HPDE6-E6E7 (cell line): ENCODE results near the gene ORM1.
"Not testable (repeated sequence)": the region's sequence is repeated elsewhere in the genome, so short reads cannot be mapped to it uniquely, and the experiment has no call there.

Experiments used
- DNase-seq: peaks from one replicate; pipeline ENCODE4 v3.0.0; 2011; ENCODE audit warnings: missing footprints; ENCODE audit errors: extremely low spot score

Gene ORM1

DNA sequence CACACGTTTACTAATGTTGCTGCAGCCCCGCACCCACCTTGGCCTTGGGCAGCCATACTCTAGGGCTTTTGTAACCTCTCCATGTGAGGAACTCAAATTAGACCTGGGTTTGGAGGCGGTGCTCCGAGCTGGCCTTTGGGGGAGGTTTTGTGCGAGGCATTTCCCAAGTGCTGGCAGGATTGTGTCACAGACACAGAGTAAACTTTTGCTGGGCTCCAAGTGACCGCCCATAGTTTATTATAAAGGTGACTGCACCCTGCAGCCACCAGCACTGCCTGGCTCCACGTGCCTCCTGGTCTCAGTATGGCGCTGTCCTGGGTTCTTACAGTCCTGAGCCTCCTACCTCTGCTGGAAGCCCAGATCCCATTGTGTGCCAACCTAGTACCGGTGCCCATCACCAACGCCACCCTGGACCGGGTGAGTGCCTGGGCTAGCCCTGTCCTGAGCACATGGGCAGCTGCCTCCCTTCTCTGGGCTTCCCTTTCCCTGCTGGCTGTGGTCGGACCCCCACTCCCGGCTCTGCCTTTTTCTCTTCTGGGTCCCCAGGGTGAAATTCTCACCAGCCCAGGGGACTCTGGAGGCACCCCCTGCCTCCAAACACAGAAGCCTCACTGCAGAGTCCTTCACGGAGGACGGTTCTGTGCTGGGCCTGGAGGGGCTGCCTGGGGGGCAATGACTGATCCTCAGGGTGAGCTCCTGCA is at the start of gene ORM1:
Gene ORM1 (plus strand): TSS at position 268 of the 701 bp plus-strand sequence. CDS start 36 bp downstream, at position 304.
- not testable (repeated sequence) for DNase-seq

DNA sequence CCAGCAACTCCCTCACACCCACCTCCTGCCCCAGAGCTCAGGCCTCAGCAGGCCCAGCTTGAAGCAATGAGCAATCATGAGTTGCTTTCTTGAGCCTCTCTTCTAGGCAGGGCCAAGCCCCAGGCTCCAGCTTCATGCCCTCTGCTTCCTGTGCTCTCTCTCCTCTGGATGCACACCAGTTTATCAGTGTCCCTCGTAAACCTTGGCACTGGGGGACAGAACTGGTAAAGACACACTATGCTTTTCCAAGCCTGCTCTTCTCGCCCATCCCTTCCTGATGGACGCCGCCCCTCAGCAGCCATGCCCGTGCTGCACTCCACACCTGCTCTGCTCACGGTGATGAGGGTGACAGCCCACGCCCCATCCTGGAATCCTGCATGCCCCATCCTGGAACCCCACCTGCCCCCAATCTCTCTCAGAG is 49.4 kb upstream of the ORM1 start:
- peak; percentile 76 for DNase-seq

DNA sequence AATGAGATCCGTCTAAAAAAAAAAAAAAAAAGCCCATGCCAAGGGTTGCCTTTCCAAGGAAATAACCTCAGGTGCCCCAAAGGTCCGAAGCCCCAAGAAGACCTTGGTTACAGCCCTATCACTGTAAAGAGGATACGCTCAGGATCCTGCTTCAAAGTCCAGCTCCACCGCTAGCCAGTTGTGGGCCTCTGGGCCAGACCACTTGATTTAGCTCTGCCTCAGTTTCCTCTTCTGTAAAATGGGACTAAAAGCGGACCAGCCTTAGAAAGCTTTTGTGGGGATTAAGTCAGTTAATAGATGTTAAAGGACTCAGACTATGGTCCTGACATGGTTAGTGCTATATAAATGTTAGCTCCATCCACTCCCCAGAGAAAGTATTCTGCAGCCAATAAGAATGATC is 48.7 kb upstream of the ORM1 start:
- DNase-seq: no peak

DNA sequence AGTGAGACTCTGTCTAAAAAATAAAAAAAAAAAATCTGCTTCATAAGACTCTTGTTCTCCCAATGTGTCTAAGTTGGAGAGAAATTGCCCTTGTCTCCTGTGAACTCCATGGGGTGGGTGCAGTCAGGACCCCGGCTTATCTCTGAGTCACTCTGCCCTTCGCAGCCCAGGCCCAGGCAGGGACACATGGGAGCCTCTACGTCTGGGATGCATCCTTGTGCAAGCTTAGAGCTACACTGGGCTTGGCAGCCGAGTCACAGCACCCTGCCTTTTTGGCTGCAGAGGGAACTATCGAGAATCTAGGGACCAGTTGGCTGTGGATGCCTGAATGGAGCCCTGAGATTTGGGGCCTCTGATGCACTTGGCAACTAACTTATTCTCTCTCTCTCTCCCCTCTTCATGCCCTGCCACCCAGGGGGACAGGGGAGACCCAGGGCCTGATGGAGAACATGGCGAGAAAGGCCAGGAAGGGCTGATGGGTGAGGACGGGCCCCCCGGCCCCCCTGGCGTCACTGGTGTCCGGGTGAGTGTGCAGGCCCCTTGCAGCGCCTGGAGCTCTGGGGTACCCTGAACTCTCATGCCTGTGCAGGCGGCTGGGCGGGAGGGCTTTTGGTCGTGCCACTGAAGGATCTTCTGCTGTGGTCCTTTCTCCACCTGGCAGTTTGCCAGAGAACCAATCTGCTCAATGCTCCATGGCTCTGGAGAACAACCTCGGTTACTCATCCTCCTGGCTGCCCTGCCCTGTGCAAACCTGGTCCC is 47.5 kb upstream of the ORM1 start:
- no peak for DNase-seq

DNA sequence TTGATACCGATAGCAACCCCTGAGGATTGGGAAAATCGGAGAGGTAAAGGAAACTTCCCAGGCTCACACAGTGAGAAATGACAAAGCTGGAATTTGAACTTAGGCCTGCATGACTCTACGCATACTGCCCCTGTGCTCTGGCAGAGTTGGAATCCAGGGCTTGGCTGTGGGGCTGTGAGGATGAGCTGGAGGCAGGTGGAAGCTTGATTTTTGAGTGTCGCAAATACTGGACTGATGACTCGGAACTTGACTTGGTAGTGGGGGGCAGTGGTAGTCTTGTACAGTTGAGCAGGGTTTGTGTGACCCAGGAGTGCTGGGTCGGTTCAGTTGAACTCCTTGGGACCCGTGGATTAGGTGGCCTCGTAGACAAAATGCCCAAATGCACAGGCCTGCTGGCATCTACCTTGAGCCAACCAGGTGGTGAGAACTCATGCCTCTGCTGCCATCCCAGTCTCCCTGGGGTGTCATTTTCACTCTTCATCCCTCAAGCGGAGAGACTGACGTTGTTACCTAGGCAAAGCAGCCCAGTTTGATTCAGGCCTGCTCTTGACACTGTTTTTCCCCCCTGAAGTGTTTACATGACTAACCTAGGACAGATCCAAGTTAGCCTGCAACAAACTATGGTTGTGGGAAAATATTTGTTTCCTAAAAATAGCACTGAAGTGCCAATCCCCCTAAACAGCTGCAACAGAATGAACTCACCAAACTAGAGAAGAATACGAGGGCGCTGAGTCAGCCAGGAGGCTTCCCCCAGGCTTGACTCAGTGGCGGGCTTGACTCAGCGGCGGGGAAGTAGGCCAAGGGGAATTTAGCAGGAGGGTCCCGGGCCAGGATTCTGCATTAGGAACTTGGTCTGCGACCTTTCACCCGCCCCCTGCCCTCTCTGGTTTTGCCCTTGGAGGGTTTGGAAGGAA is 45.7 kb upstream of the ORM1 start:
- peak; percentile 89 for DNase-seq

DNA sequence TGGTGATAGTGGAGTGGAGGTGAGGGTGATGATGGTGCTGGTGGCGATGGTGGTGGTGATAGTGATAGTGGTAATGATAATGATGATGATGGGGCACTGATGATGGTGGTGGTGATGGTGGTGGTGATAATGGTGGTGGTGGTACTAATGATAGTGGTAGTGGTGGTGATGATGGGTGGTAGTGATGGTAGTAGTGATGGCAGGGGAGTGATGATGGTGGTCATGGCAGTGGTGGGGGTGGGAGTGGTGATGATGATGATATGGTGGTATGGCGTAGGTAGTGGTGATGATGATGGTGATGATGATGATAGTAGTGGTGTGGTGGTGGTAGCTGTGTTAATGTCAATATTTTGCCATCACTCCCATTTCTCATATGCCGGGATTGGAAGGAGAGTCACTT is 44.5 kb upstream of the ORM1 start:
- no peak for DNase-seq

DNA sequence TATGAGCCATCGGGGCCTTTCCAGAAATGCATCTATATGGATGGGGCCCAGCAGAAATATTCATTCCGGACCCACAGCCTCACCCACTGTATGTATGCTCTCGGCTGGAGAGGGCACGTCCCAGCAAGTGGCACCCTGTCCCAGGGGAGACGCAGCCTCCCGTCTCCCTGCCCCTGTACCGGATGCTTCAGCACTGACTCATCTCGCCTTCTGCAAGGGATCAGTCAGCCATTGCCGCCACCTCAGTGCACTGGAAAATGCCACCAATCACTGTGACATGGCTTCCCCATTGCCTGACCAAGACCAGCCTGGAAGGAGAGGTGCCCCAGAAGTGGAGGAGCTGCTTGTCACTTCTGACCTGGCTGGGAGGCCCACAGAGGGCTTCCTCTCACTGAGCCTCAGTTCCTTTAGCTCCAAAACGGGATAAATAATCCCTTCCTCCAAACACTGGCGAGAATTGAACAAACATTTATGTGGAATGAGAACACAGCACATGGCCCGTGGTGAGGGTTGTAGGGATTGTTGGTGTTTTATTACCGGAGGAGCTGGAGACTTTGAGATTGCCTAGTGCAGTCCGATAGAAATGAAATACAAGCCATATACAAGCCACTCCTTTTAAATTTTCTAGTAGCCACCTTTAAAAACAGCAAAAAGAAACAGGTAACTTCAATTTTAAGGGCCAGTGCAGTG is 43.9 kb upstream of the ORM1 start:
- peak; percentile 79 for DNase-seq

DNA sequence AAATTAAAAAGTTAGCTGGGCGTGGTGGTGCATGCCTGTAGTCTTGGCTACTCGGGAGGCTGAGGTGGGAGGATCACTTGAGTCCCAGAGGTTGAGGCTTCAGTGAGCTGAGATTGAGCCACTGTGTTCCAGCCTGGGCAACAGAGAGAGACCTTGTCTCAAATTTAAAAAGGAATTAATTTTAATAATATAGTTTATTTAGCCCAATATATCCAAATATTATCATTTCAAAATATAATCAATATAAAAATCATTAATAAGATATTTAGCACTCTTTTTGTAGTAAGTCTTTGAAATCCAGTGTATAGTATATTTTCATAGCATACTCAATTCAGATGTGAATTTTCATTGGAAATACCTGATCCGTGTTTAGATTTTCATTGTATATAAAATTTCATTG is 43.2 kb upstream of the ORM1 start:
- no peak for DNase-seq

DNA sequence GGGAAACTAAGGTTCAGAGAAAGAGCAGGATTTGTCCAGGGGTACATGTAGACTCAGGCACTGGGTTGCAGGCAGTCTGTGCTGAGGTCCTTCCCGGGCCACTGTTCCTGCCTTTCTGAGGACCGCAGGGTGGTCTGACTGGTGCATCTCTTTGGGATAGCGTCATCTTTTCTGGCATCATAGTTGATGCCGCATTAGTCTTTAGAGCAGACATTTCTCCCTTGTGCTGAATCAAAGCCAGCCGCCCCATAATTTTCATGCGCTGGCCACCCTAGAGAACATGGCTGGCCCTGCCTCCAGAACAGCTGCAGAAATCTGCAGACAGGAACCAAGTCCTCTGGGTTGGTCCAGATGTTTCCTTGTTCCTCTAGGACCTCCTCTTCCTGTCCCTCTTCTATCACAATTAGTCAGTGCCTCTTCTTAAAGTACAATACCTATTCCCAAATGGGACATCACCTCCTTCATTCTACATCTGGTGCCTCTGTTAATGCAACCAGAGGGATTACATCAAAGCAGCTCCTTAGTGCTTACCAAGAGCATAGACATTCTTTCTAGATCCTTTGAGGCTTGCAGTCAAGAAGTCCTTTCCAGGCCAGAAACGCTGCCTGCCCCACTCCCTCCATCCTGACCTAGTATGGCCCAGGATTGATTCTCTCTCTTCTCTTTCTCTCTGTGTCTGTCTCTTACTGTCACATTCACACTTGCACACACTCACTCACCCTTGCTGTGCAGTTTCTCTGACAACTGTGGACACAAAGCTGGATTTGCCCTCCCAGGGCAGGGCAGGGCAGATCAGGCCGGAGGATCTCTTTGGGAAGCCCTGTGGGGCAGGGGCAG is 42.0 kb upstream of the ORM1 start:
- DNase-seq: no peak

DNA sequence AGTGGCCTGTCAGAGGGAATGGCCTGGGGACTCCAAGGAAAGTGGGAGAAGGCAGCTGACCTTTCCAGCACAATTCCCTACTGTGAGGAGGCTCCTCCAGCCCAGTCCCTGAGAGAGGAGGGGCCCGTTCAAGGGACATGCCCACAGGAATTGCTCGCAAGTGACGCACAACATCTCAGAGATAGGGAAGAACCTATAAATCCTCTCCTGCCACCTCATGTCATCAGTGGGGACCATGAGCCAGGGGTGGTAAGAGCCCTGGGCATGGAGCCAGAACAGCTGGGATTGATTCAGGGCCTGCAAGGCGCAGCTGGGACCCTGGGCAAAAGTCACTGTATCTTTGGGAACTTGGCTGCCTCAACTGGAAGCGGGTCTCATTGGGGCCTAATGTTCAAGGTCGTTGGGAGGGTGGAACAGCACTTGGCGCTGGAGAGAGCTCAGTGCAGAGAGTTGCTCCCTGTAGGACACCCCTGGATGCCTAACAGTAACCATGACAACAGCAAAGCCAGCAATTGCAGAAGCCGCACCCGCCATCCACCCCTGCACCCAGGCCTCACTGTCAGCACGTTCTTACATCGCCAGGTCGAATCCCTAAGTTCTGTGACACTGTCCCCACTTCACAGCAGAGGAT is 41.3 kb upstream of the ORM1 start:
- no peak for DNase-seq

DNA sequence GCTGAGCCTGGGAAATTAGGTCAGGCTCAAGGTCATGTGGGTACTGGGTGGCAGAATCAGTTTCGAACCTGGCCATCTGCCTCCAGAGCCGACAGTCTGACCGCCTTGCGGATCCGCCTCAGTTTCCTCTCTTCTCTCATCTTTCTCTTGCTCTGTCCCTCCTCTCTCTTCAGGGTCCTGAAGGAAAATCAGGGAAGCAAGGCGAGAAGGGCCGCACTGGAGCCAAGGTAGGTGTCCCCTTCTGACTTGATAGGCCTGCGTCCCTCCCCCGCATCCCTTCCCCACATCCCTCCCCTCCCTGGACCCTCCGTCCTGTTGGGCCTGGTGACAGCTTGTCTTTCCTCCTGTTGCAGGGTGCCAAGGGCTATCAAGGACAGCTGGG is 40.8 kb upstream of the ORM1 start:
- DNase-seq: no peak

DNA sequence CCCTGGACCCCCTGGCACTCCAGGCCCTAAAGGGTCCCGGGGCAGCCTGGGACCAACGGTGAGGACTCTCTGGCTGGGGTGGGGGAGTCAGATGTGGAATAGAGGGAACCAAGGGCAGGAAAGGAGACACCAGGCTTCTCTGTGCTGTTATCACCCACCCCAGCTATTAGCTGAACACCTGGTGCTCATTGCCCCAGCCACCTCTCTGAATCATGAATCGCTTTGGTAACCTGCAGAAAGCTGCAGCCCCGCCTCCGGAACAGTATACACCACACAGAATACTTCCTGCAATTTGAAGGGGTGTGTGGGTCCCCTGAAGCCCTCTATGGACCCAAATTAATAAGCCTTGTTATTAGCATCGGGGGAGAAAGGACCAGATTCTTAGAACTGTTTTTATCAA is 40.4 kb upstream of the ORM1 start:
- no peak for DNase-seq

DNA sequence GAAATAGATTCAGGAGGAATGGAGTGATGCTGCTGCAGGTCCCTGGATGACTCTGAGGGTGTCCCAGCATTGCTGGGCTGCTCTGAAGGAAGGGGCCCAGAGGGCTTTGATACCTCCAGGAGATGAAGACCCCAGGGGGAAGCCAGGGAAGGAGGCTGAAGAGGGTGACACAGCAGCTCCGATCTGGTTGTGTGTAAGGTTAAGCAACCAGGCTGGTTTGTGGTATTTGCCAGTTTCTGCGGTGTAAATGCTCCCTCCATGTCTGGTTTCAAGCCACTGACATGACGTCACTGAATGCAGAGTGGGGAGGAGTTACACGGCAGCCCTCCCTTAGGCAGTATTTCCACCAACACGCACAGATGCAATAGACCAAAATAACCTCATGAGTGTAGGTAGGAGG is 40.0 kb upstream of the ORM1 start:
- no peak for DNase-seq

DNA sequence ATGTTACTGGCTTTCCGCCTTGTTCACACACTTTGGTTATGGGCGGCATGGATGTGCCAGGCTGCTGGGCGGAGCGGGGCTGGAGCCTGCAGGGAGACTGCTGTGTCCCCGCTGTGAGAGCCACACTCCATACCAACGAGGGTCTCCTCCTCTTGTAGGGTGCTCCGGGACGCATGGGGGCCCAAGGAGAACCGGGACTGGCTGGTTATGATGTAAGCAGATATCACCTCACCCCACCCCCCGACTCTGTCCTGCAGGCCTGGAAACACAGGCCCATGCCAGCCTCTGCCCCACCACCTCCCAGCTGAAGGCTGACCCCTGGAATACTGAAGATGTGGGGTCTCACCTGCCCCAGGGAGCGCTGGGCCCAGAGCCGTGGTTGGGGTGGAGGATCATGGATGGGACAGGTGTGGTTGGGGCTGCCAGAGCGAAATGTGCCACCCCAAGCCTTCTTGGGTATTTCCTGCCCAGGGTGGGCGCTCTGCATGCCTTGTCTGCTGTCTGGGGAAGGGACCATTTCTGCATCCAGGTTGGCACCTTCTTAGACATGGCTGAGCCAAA is 39.3 kb upstream of the ORM1 start:
- DNase-seq: no peak

DNA sequence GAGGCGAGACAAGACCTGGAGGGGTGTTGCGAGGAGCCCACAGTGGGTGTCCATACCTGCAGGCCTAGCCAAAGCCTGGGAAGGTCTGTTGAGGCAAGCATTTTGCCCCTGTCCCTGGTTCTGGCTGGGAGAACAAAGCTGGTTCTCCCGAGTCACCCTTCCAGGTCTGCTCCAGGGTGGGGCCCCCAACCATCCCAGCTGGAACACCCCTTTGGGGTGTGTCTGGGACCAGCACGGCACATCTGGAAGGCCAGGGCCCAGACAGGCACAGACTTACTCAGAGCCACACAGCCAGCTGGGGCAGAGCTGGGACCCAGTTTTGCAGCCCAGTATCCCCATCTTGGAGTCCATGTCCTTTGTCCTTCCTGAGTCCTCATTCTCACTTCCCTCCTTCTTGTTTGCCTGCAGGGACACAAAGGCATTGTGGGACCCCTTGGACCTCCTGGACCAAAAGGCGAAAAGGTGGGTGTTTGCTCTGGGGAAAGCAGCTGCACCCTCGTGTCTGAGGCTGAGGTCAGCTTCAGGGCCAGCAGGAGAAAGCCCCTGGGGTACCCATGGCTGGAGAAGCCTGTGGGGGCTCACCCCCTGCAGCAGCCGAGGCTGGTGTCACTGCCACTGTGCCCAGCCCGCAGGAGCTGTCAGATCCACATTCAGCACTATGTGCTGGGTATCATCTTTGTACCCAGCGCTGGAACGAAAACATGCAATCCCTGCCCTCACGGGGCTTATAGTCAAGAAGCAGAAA is 38.4 kb upstream of the ORM1 start:
- DNase-seq: no peak

DNA sequence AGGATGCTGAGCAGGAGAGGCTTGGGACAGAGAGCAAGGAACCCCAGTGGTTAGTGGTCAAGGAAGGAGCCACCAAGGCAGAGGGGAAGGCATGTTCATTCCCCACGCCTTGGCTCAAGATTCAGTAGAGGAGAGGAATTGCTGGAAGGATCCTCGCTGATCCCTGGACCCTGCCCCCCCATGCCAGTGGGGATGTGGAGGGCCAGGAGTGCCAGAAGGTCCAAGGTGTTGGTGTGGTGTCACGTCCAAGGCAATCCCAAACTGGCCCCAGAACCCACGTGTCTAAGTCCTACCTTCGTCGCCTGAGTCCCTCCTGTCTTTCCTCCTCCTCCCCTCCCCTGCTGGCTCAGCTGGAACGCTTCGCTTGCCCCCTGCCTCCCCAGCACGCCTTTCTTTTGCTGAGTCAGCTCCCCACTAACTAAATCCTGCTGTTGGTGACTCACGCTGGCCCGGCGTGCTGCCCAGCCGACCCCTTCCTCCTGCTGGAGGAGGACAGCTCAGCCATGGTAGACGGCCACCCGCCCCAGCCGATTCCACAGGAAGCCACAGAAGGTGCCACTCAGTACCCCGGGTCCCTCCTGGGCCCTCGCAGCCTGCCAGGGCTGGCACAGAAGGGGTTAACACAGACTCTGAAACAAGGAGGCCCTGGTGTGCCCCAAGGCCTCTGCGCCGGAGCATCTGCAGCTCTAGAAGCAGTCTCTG is 37.6 kb upstream of the ORM1 start:
- peak; percentile 64 for DNase-seq

DNA sequence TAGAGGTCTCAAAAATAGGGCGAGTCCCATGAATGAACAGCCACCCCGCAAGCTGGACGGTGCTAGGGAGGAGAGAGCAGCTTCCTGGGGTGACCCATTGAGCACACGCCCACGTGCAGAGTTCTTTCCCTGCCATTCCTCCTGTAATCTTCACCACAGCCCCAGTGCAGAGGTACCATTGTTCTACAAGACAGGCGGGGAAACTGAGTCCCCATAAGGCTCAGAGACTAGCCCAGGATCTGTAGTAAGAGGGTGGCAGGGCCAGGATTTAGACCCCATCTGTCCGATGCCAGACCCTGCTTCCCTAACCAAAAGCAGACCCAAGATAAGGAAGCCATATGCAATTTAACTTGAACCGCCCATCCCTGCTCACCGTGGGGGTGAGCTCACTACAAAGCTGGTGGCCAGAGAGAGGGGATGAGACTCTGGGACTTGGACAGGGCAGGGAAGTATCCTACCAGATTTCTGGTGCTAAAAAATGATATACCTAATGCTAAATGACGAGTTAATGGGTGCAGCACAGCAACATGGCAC is 36.7 kb upstream of the ORM1 start:
- DNase-seq: no peak

DNA sequence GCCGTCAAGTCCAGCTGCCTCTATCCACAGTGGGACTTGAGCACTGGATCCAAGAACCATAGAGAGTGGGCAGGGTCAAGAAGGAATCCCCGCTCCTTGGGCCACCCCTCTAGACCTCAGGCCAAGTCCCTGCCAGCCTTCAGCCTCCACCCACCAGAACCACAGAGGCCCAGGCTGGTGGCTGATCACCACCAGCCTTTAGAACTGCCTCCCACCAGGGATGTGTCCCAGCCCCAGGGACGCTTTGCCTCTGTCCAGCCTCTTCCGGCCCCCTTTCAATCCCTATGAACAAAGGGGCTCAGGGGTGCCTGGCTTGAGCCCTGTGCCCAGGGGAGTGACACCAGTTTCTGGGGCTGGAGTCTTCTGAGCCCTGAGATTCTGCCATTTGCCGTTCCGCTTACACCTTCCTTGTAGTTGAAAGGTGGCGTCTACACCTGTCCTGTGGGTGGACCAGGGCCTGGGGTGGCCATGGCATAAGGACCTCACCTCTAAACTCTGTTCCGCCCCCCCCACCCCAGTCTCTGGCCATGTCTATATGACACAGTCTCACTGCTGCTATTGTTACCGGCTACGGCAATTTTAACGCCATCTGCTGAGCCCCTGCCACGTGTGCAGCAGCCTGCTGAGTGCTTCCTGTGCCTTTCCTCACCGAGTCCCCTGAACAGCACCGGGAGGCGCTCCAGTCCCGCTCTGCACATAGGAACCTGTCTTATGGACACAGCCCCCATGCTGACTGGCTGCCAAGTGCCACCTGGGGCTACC is 35.7 kb upstream of the ORM1 start:
- DNase-seq: no peak
